A673 (cell line): ENCODE measurements around the gene CREM. TPM values are rescaled to one million over a fixed set of nuclear protein-coding genes. Genes with fewer than 3 reads are reported as not detected.

Source experiments
- BruUV-seq: library from RNA; stranded (reverse); fragments of 400-500 nt; replicated peaks from 2 replicates; lab custom pipeline; 2021; lab: Mats Ljungman, UMichigan
- CTCF ChIA-PET: fragments of 300-600 bp; sonication (Branson Sonifier 250); formaldehyde crosslinking; loops from one replicate; lab custom pipeline; 2022; ENCODE audit warnings: antibody characterized with exemption; lab: Charles Lee
- POLR2A ChIA-PET: fragments of 300-600 bp; sonication (Branson Sonifier 250); formaldehyde crosslinking; loops from one replicate; lab custom pipeline; 2022; ENCODE audit warnings: antibody characterized with exemption; ENCODE audit not compliant: low non-redundant PET; lab: Charles Lee
- DNase-seq: peaks from one replicate; pipeline ENCODE4 v3.0.0-alpha.2; 2015; ENCODE audit warnings: low spot score
- H3K27ac ChIP-seq: fragments of 200-600 bp; sonication (generic); 2 replicates; pipeline ENCODE4 v1.5.1; 2016; ENCODE audit warnings: mixed run types, low read depth, mild to moderate bottlenecking, mixed read lengths, antibody characterized with exemption, low read length; ENCODE audit not compliant: poor library complexity, severe bottlenecking
- H3K27me3 ChIP-seq: fragments of 200-600 bp; sonication (generic); replicated peaks from 2 replicates; pipeline ENCODE4 v1.6.1; 2017; ENCODE audit warnings: mixed run types, low read depth, mild to moderate bottlenecking, mixed read lengths, antibody characterized with exemption, low read length; ENCODE audit not compliant: insufficient read depth, poor library complexity
- H3K36me3 ChIP-seq: fragments of 200-600 bp; sonication (generic); 2 replicates; pipeline ENCODE4 v1.6.1; 2016; ENCODE audit warnings: mixed run types, mild to moderate bottlenecking, mixed read lengths, antibody characterized with exemption, low read length; ENCODE audit not compliant: insufficient read depth, poor library complexity, severe bottlenecking
- H3K4me1 ChIP-seq: fragments of 200-600 bp; sonication (generic); 2 replicates; pipeline ENCODE4 v1.6.1; 2017; ENCODE audit warnings: mixed run types, mild to moderate bottlenecking, mixed read lengths, antibody characterized with exemption, low read length; ENCODE audit not compliant: insufficient read depth, poor library complexity, severe bottlenecking
- H3K4me3 ChIP-seq: fragments of 200-600 bp; sonication (generic); 2 replicates; pipeline ENCODE4 v1.5.1; 2016; ENCODE audit warnings: low read depth, mixed run types, mild to moderate bottlenecking, mixed read lengths, low read length; ENCODE audit not compliant: poor library complexity, severe bottlenecking
- H3K9me3 ChIP-seq: fragments of 200-600 bp; sonication (generic); 2 replicates; pipeline ENCODE4 v1.6.1; 2016; ENCODE audit warnings: mixed run types, low read depth, mild to moderate bottlenecking, mixed read lengths, antibody characterized with exemption, low read length; ENCODE audit not compliant: poor library complexity, severe bottlenecking
- EZH2 ChIP-seq: fragments of 200-600 bp; sonication (generic); IDR thresholded peaks from 2 replicates; pipeline ENCODE4 v1.6.1; 2017; ENCODE audit warnings: borderline replicate concordance, low read depth, mild to moderate bottlenecking, mixed read lengths, antibody characterized with exemption, low read length; ENCODE audit not compliant: poor library complexity, severe bottlenecking
- intact Hi-C: fragments of 100-400 bp; cut with micrococcal nuclease; formaldehyde crosslinking; loops from one replicate; pipeline ENCODE4 v1.10.0; 2022; ENCODE audit not compliant: unreplicated experiment
- total RNA-seq: library from RNA; stranded (reverse); gene quantifications from 2 replicates; pipeline ENCODE4 v1.2.3, GENCODE V29; 2021
- TF ChIP-seq, protein P1 (sequence below): fragments of 300-800, 200-600 bp; sonication (generic); conservative IDR thresholded peaks from 2 replicates; pipeline ENCODE4 v1.5.1; 2017; ENCODE audit warnings: low read depth, mild to moderate bottlenecking, antibody characterized with exemption, low read length, moderate library complexity, mixed read lengths

The CREM gene
- total RNA-seq, 1 experiment from 2014 or later, result 66.3 TPM

DNA sequence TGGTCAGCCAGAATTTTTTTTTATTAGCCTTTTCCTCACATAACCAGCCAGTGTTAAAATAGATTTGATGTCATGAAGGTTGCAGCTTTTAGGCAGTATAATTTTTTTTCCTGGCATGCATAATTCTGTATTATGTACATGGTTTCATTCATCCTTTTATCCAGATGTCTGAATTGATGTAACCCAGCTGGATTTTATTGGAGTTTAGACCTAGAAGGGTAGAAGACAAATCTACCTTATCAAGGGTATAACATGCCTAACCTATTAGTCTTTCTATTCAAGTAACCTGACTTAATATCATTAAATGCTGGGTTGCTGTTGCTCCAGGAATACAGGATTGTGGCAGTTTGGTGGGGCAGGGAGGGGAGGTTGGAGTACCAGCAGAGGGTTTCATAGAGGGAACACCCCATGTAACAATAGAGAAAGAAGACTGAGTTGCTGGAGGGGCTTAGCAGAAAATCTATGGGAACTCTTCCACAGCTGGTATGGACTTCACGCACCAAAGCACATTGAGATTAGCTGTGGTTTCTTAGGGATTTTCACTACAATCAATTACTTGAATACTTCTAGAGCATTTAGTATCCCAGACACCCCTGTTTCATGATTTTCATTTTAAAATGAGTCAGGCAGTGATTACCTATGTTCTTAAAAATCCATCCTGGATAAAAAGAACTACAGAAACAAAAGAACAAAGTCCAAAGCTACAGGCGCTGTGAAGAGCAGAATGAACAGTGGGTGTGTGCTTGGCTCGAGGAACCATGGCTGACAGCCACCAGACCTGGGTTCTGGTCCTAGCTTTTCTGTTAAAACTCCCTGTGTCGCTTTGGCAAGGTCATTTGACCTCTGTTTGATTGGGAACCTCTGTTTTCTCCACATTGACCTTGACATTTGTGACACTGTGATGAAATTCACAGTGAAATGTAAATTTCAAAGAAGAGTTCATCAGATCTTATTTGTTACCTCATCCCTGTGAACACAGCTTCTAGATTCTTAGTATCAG lies 93.5 kb downstream of the CREM start:
- ChIA-PET POLR2A (interaction anchor here (0.8 kb wide), 1 partner anchor 25 kb away, joined by 3 read pairs; no protein-coding TSS in a partner anchor), CTCF (no interaction called here)
- Histone ChIP-seq H3K9me3 (no peaks in the 10 kb centered on the region), H3K4me1 (peaks cover 24% of the 10 kb centered on the region), H3K4me3 (no peak overlapping the region), H3K27me3 (no peaks in the 10 kb centered on the region), H3K36me3 (no peaks in the 10 kb centered on the region), H3K27ac (peak overlapping the region; percentile 67)
- TF ChIP-seq, protein P1, sequence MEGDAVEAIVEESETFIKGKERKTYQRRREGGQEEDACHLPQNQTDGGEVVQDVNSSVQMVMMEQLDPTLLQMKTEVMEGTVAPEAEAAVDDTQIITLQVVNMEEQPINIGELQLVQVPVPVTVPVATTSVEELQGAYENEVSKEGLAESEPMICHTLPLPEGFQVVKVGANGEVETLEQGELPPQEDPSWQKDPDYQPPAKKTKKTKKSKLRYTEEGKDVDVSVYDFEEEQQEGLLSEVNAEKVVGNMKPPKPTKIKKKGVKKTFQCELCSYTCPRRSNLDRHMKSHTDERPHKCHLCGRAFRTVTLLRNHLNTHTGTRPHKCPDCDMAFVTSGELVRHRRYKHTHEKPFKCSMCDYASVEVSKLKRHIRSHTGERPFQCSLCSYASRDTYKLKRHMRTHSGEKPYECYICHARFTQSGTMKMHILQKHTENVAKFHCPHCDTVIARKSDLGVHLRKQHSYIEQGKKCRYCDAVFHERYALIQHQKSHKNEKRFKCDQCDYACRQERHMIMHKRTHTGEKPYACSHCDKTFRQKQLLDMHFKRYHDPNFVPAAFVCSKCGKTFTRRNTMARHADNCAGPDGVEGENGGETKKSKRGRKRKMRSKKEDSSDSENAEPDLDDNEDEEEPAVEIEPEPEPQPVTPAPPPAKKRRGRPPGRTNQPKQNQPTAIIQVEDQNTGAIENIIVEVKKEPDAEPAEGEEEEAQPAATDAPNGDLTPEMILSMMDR, result no peak
- TF ChIP-seq EZH2, result no peak
- intact Hi-C loops, result loop anchor here (10.0 kb wide), 2 partner anchors 225 to 565 kb away; no protein-coding TSS in a partner anchor
- no TSS peak for BruUV-seq
- DNase-seq, result peak; percentile 43

DNA sequence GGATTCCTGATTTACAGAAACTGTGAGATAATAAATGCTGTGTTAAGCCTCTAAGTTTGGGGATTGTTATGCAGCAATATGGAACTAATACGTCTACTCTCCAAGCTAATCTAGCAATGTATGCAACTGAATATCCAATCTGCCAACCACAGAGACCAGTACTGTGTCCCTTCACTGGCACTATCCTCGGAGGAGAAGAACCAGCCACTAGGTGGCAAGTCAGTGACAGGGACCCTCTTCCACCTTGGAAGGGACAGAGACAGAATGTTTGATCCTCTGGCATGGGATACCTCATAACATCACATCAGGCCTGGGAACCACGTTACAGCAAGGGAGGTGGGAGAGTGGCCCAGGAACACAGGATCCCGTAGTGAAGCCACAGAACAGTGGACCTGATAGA lies 96.4 kb downstream of the CREM start:
- no peaks in the 10 kb centered on the region for H3K36me3 ChIP-seq
- no peak overlapping the region for H3K27ac ChIP-seq
- POLR2A ChIA-PET, result no interaction called here
- intact Hi-C loops, result no loop called here
- no peak for TF ChIP-seq EZH2
- TF ChIP-seq, protein P1, result peak; percentile 55
- no peak overlapping the region for H3K4me3 ChIP-seq
- H3K4me1 ChIP-seq, result peaks cover 24% of the 10 kb centered on the region
- H3K27me3 ChIP-seq, result no peaks in the 10 kb centered on the region
- DNase-seq, result peak; percentile 31
- no TSS peak for BruUV-seq
- CTCF ChIA-PET, result no interaction called here
- no peaks in the 10 kb centered on the region for H3K9me3 ChIP-seq

DNA sequence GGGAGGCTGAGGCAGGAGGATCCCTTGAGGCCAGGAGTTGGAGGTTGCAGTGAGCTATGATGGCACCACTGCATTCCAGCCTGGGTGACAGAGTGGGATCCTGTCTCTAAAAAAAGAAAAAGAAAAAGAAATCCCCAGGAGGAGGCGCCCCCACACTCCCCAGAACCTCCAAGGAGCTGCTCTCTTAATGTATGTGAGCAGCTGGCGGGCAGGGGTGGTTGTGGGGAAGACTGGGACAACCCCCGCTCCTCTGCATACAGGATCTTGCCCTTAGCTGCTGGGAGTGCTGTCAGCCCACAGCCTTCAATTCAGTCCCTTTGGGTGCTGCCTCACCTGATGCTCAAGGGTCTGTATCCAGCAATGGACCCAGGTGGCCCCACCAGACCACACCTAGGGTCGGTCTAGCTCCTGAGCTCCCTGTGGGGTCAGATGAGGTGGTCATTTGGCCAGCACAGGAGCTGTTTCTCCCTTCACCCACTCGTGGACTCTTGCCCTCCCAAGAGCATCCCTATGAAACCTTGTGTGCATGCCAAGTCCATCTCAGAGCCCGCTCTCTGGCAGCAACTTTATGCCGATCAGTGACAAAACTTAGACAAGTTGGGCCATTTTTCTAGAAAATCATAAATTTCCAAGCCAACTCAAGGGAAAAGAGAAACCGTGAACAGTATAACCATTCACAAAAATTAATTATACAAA lies 97.5 kb downstream of the CREM start:
- DNase-seq, result no peak
- H3K4me3 ChIP-seq, result no peak overlapping the region
- H3K27ac ChIP-seq, result no peak overlapping the region
- TF ChIP-seq, protein P1, result no peak
- no peak for TF ChIP-seq EZH2
- H3K4me1 ChIP-seq, result peaks cover 16% of the 10 kb centered on the region
- H3K36me3 ChIP-seq, result no peaks in the 10 kb centered on the region
- intact Hi-C loops, result no loop called here
- H3K9me3 ChIP-seq, result no peaks in the 10 kb centered on the region
- no TSS peak for BruUV-seq
- no peaks in the 10 kb centered on the region for H3K27me3 ChIP-seq
- CTCF ChIA-PET, result no interaction called here
- POLR2A ChIA-PET, result no interaction called here
